ENCODE measurements around the gene DPEP2.

- TF ChIP-seq, protein P1, sequence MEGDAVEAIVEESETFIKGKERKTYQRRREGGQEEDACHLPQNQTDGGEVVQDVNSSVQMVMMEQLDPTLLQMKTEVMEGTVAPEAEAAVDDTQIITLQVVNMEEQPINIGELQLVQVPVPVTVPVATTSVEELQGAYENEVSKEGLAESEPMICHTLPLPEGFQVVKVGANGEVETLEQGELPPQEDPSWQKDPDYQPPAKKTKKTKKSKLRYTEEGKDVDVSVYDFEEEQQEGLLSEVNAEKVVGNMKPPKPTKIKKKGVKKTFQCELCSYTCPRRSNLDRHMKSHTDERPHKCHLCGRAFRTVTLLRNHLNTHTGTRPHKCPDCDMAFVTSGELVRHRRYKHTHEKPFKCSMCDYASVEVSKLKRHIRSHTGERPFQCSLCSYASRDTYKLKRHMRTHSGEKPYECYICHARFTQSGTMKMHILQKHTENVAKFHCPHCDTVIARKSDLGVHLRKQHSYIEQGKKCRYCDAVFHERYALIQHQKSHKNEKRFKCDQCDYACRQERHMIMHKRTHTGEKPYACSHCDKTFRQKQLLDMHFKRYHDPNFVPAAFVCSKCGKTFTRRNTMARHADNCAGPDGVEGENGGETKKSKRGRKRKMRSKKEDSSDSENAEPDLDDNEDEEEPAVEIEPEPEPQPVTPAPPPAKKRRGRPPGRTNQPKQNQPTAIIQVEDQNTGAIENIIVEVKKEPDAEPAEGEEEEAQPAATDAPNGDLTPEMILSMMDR (IDR thresholded peaks at IDR 0.05 in 4 of 5, conservative IDR thresholded peaks at IDR 0.05 in 1 of 5) = no peak
- no peak for TF ChIP-seq POLR2A (IDR thresholded peaks at IDR 0.05)
Measured at GRCh38 chr16:67963662-67964321, 35.5 kb downstream of the DPEP2 start.
